Stimulated activated CD8-positive, alpha-beta memory T cell treated with anti-CD3 and anti-CD28 coated beads, Interleukin-7, amount 100 ng/mL, for 48 hours (primary cell): ENCODE results near the gene MAP2K5.

Experiments
- DNase-seq, 2 donors: peaks; one replicate each; pipeline ENCODE4 v3.0.0-alpha.2; 2020; ENCODE audit warnings: low read depth in 1 of 2; ENCODE audit errors: extremely low read depth in 1 of 2

The MAP2K5 gene

DNA sequence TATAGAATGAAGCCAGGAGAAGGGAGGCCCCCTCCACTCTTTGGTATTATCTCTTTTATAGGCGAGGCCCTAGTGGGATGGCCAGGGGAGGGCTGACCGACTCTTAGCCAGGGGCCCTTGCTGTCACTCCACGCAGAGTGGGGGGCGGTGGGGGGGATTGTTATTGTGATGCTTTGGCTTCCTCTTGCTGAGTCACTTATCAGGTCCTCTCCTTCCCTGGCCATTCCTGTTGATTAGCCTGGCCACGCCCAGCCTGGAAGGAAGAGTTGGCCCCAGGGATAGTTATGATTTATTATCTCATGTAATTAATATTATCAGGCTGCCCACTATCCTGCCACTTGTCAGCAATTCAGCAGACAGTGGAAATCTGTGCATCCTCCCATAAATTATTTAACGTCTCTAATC is 257.3 kb downstream of the MAP2K5 start:
- no peak for DNase-seq

- no peak for DNase-seq
Measured at GRCh38 chr15:67801142-67801541, 258.6 kb downstream of the MAP2K5 start.

DNA sequence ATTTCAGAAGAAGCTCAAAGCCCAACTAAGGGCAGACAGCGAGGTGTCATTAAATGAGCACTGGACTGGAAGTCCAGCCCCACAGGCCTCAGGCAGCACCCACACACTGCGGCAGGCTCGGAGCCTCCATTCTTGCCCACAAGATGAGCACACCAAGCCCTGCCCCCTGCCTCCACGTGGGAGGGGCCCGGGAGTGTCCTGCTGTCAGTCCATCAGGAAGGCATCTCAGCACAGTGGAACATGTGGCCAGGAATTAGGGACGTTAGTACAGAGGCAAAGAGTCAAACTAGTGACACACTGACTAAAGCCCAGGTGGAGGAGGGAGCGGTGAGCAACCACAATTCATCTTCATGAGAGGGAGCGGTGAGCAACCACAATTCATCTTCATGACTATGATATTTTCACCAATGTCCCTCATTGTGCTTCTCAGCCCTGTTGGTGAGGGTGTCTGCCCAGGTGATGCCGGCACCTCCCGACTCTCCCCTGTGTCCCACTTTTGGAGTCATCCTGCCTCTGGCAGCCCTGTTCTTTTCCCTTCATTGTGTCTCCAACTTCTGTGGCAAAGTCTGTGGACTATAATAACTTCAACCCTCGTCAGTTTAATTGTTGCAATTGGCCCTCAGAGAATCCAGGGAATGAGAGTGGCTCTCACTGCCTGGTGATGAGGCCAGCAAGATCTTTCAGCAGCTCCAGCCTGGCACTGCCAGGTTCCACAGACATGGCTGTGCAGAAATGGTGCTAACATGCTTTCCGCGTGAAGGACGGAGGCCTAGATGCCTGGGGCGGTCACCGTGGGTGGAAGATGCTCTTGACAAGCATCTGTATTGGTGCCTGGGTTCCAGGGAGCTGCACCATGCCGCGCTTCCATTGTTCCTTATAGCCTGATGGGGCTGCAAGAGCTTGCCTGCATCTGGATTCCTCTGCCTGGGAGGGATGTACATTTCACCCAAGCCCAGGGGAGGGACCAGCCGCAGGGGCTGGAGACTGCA is 259.7 kb downstream of the MAP2K5 start:
- DNase-seq: no peak

DNA sequence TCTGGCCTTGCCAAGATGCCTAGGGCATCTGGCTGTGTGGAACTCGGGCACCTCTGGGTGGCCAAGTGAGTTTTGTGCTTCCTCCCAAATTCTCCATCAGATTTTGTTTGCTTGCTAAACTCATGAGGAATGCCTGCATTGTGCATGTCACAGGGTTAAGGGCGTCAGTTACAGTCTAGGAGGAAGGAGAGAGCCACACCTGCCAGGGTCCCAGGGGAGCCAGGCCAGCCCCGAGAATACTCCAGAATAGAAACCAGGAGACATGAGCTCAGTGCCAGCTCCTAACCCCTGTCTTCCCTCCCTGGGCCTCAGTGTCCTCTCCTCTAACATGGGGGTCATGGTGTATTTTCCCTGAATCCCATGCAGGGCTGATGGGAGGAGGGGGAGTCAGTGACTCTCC is 260.8 kb downstream of the MAP2K5 start:
- no peak for DNase-seq

DNA sequence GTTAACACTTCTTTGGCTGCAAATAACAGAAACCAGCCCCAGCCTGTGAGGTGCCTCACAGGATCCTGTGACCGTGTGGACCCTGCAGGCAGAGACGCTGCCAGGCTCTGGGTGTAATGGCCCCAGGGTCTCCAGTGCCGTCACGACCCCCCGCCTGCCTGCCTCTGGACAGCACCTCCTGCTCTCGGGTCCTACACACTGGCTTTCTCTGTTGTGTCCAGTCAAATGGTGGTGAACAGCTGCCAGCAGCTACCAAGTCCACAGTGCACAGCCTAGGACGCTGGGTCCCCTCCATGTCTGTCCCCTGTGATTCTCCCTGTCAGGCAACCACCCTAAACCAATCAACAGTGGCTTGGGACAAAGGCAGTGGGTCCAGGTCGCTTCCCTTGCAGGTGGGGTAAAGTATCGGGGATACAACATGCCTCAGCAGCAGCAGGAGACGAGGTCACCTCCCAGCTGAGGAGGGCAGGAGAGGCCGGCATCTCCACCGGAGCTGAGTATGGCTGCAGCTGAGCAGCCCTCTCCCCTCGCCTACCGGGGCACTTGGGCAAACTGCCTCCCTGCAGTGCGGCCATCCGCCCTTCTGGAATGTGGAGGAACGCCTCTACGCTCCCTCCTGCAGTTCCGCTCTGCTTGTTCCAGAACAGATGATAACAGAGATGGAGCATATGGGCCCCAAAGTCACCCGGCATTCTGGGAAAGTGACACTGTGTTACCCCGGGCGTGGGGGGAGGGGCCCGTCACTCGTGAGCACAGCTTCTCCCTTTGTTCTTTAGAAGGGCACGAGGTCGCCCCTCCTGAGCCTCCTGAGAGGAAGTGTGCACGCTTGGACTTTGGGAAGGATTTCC is 261.7 kb downstream of the MAP2K5 start:
- DNase-seq: no peak

DNA sequence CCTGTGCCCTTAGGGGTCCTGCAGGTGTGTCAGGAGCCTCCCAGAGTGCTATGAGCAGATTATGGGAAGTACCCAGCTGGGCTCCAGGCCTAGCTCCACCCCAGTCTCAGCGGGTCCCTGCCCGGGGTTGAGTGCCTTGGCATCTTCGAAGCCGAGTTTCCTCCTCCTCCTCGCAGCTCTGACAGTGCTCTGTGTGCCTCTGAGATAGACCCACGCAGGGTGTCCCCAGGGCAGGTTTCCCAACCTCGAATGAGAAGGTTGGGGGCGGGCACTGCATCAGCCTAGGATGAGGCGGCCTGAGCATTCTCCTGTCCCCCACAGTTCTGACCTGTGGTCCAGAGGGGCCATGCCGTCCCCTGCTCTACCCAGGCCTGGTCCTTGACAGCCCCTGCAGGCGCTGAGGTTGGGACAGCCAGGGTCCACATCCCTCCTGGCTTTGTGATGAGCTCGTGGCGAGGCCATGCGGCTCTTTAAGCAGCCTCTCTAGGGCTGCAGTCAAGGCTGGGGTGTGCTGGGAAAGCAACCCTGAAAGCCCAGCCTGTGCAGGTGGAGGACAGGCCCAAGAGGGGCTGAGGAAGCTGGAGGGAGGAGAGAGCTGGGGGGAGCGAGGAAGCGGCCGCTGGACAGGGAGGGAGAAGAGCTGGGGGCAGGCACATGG is 262.6 kb downstream of the MAP2K5 start:
- no peak for DNase-seq

GRCh38 chr15:67805666-67806516 is 263.4 kb downstream of the MAP2K5 start:
- no peak for DNase-seq

GRCh38 chr15:67806536-67806935 is 264.0 kb downstream of the MAP2K5 start:
- no peak for DNase-seq

DNA sequence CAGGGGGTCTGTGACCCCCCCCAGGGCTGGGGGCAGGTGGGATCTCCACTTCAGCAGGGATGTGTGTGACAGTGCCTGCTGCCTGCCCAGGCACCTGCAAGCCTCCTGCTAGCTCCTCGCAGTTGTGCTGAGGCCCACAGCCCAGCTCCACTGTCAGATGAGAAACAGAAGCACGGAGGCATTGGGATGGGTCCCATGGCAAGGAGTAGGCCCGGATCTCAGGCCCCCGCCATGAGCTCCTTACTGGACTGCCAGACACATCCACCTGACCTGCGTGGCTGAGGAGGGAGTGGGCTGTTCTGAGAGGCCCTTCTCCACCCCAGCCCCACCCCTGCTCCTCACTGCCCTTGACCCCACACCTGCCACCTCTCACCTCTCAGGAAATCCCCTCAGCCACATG is 264.6 kb downstream of the MAP2K5 start:
- DNase-seq: no peak

DNA sequence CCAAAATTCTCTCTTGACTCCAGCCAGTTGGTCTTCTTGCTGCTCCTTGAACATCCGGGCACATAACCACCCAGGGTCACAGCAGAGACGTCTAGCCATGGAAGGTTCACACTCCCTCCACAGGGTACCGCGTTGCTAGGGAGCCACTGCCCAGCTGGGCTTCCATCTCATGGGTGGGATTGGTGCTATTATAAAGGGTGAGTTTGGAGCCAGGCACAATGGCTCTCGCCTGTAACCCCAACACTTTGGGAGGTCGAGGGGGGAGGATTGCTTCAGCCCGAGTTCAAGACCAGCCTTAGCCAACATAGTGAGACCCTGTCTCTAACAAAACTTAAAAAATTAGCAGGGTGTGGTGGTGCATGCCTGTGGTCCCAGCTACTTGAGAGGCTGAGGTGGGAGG is 265.3 kb downstream of the MAP2K5 start:
- no peak for DNase-seq

DNA sequence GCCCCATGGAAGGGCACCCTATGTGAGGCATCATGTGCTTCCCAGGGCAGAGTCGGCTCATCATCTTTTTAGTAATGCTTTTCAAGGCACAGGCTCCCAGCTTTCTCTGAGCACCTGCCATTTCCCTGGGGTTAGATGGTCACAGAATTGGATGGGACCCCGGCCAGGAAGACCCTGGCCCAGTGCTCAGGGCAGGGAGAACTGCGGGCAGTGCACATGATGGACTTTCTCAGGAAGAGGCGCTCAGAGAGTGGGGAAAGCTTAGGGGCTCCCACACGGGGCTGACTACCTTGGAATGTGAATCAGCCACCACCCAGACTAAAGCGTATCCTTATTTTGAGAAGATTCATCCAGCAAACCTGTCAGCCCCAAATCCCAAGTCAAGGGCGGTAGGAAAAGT is 266.3 kb downstream of the MAP2K5 start:
- DNase-seq: no peak

- DNase-seq: no peak
Measured at GRCh38 chr15:67809441-67809840, 266.9 kb downstream of the MAP2K5 start.

GRCh38 chr15:67809866-67810265 is 267.4 kb downstream of the MAP2K5 start:
- no peak for DNase-seq

- no peak for DNase-seq
Measured at GRCh38 chr15:67812241-67812644, 269.7 kb downstream of the MAP2K5 start.

DNA sequence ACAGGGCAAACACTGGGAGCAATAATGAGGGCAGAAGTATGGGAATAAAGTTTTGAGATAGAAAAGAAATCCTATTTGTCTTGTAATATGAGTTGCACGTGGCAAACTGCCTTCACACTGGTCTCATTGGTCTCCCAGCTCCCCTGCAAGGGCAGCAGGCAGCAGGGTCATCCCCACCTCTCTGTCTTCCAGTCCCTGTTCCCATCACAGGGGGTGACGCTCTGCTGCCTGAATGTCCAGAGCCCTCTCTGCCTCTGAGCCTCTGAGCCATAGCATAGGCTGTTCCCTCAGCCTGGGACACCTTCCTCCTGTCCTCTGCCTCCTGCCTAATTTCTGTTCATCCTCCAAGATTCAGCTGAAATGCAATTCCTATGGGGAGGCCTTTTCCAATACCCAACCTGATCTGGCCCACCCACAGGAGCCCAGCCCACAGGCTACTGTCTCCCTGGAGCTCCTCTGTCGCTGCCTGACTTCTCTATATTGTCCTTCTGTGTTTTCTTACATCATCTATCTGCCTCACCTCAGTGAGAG is 270.7 kb downstream of the MAP2K5 start:
- DNase-seq: no peak

- DNase-seq: no peak
Measured at GRCh38 chr15:67815036-67815592, 272.6 kb downstream of the MAP2K5 start.

GRCh38 chr15:67816668-67817067 is 274.2 kb downstream of the MAP2K5 start:
- no peak for DNase-seq

DNA sequence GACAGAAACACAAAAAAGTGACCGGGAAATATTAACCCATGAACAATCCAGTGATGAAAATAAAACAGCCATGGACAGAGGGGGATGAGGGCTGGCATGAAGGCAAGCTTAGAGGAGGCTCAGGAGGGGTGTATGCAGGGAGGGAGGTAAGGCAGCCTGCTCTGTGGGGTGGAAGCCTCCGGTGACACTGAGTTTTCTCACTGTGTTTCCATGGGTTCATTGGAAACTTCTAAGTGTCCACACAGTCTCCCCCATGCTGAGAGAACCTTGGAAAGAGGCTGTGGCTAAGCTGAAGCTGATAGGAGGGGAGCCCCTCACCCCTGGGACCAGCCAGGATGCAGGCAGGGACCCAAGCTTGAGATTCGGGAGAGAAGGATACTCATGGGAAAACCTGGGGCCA is 276.0 kb downstream of the MAP2K5 start:
- no peak for DNase-seq

DNA sequence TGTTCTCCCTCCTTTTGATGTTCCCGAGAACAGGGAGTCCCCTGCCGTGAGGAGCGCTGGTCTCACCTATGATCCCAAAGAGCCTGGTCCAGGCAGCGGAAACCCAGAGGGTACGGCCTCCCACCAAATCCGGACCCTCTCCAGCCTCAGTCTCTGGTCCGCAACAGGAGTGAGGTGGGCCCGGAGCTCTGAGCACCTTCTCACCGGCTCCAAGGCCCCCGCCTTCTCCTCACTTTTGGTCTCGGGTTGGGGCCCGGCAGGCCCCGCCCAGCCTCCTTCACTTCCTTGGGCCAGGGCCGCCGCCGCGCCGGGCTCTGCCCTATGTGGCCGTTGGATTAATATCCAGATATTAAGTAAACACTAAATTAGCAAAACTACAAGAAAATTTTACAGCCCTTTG is 277.1 kb downstream of the MAP2K5 start:
- DNase-seq: no peak
